HepG2 (cell line): ENCODE data around the gene URGCP. TPM values are rescaled to one million over a fixed set of nuclear protein-coding genes. Genes with fewer than 3 reads are reported as not detected.

Experiments
- AGO2 ChIP-seq: fragments of 200-400 bp; formaldehyde crosslinking; optimal IDR thresholded peaks from 2 replicates; pipeline ENCODE3; 2017; ENCODE audit warnings: mild to moderate bottlenecking, low read depth, low read length, moderate library complexity
- ATF1 ChIP-seq: IDR thresholded peaks from 2 replicates; pipeline ENCODE4 v1.6.1; 2016; ENCODE audit warnings: mild to moderate bottlenecking, control low read depth
- BCL6 ChIP-seq: IDR thresholded peaks from 2 replicates; pipeline ENCODE4 v1.6.1; 2016; ENCODE audit warnings: missing genetic modification reagents, missing compliant biosample characterization
- HNF4G ChIP-seq, 2 experiments: sonication (generic) in 1 of 2; formaldehyde crosslinking in 1 of 2; IDR thresholded peaks; 2 replicates each; pipeline versions ENCODE4 v1.4.0 to v1.6.1; 2011 to 2020; ENCODE audit warnings: borderline replicate concordance in 2 of 2, low read depth in 2 of 2, mild to moderate bottlenecking in 2 of 2, low read length in 1 of 2, missing genetic modification reagents in 1 of 2, moderate library complexity in 1 of 2
- KLF6 ChIP-seq: IDR thresholded peaks from 2 replicates; pipeline ENCODE4 v1.8.0; 2016; ENCODE audit warnings: missing biosample characterization, missing genetic modification reagents
- MEF2D ChIP-seq: sonication (generic); formaldehyde crosslinking; IDR thresholded peaks from 2 replicates; pipeline ENCODE4 v1.5.1; 2020; ENCODE audit warnings: mild to moderate bottlenecking, missing genetic modification reagents
- MYC ChIP-seq: sonication (generic); formaldehyde crosslinking; IDR thresholded peaks from 2 replicates; pipeline ENCODE4 v1.9.0; 2021; ENCODE audit warnings: missing genetic modification reagents, borderline replicate concordance
- TP53 ChIP-seq: sonication (generic); formaldehyde crosslinking; conservative IDR thresholded peaks from 2 replicates; pipeline ENCODE4 v1.4.0; 2020; ENCODE audit warnings: missing genetic modification reagents
- ZNF124 ChIP-seq: sonication (generic); formaldehyde crosslinking; IDR thresholded peaks from 2 replicates; pipeline ENCODE4 v1.4.0; 2020; ENCODE audit warnings: missing genetic modification reagents
- ZNF180 ChIP-seq: sonication (generic); formaldehyde crosslinking; IDR thresholded peaks from 2 replicates; pipeline ENCODE4 v1.4.0; 2020; ENCODE audit warnings: low read depth, missing genetic modification reagents, borderline replicate concordance
- ZNF3 ChIP-seq: IDR thresholded peaks from 2 replicates; pipeline ENCODE4 v1.7.0; 2017; ENCODE audit warnings: inconsistent platforms
- ZNF329 ChIP-seq: sonication (generic); formaldehyde crosslinking; IDR thresholded peaks from 2 replicates; pipeline ENCODE4 v1.9.0; 2021; ENCODE audit warnings: low read depth, mild to moderate bottlenecking, missing genetic modification reagents
- ZNF382 ChIP-seq: sonication (generic); formaldehyde crosslinking; IDR thresholded peaks from 2 replicates; pipeline ENCODE4 v1.5.0; 2020; ENCODE audit warnings: missing genetic modification reagents, mild to moderate bottlenecking, borderline replicate concordance
- ZNF484 ChIP-seq: sonication (generic); formaldehyde crosslinking; IDR thresholded peaks from 2 replicates; pipeline ENCODE4 v1.5.1; 2020; ENCODE audit warnings: mild to moderate bottlenecking, low read depth, missing genetic modification reagents, borderline replicate concordance
- ZNF570 ChIP-seq: sonication (generic); formaldehyde crosslinking; IDR thresholded peaks from 2 replicates; pipeline ENCODE4 v1.4.0; 2020; ENCODE audit warnings: mild to moderate bottlenecking, missing genetic modification reagents, borderline replicate concordance
- ZNF761 ChIP-seq: sonication (generic); formaldehyde crosslinking; conservative IDR thresholded peaks from 2 replicates; pipeline ENCODE4 v1.4.0; 2020; ENCODE audit warnings: mild to moderate bottlenecking, missing genetic modification reagents
- ZSCAN9 ChIP-seq: IDR thresholded peaks from 2 replicates; pipeline ENCODE4 v1.6.1; 2016; ENCODE audit warnings: borderline replicate concordance
- polyA plus RNA-seq, 8 experiments: library from polyadenylated mRNA; depleted of rRNA in 3 of 8; stranded (reverse) in 7 of 8; unstranded in 1 of 8; fragments of >200 nt; fragmentation: Illumina TruSeq in 4 of 8; extraction: Trizol in 4 of 8; gene quantifications; 2 replicates each; pipeline versions ENCODE4 v1.2.1 to v1.2.3, GENCODE V29; 2011 to 2016; ENCODE audit warnings: low read depth in 4 of 8, missing spikeins in 1 of 8, mixed read lengths in 1 of 8; ENCODE audit not compliant: insufficient read depth in 1 of 8
- total RNA-seq, 5 experiments: library from RNA; depleted of rRNA; stranded (reverse); fragments of >200 nt; fragmentation: Illumina TruSeq; extraction: Trizol; gene quantifications; 2 replicates each; pipeline ENCODE4 v1.2.3, GENCODE V29; 2016; ENCODE audit warnings: low read depth in 1 of 5
- TF ChIP-seq, protein P1 (sequence below): sonication (generic); formaldehyde crosslinking; IDR thresholded peaks from 2 replicates; pipeline ENCODE4 v1.5.1; 2020; ENCODE audit warnings: missing genetic modification reagents, mild to moderate bottlenecking, borderline replicate concordance
- TF ChIP-seq, protein P2 (sequence below): sonication (generic); formaldehyde crosslinking; IDR thresholded peaks from 2 replicates; pipeline ENCODE4 v1.9.0; 2021; ENCODE audit warnings: missing genetic modification reagents, borderline replicate concordance
- TF ChIP-seq, protein P3 (sequence below): sonication (generic); formaldehyde crosslinking; IDR thresholded peaks from 2 replicates; pipeline ENCODE4 v1.4.0; 2020; ENCODE audit warnings: mild to moderate bottlenecking, missing genetic modification reagents, borderline replicate concordance

Gene URGCP
- total and polyA plus RNA-seq, 2 of the 13 experiments (the other 11 are each of a cell fraction or from before 2014, with no cell fraction given): 22.3 to 25.8 TPM

DNA sequence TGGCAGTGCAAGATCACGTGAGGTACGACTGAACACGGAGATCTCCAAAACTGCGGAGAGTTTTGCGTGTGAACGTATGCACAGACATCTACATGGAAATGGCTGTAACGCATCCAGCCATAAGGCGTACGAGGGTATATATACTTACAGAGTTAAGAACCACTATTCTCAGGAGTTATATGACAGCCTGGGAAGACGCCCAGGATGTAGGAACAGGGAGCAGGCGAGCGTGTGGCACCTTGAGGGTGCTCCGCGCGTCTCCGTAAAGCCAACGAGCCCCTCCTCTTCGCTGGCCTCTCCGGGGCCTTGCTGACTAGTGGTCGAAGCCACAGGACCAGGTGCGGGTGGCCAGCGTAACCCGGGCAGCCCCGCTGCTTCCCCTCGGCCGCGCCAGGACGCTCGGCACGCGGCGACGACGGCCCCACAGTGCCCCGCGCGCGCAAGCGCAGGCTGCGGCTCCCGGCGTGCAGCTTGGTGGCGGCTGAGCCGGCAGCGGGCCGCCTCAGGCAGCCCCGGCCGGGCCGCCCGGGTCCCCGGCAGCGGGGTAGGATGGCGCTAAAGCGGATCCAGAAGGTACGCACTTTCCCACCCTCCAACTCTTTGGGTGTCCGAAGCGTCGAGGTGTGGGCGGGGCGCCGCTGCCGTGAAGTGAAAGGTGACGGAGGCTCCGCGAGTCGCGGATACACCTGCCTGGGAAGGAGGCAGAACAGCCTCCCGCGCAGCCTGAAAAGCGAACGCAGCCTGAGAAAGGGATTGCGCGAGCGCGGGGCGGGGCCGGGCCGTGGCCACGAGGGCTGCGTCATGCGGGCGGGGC lies 19.8 kb upstream of the URGCP start, which contains the start of gene UBE2D4 (continued):
- TF ChIP-seq ATF1 (CRISPR knock-in tag) (no peak), ZNF180 (CRISPR knock-in tag) (no peak; the same call in 1 of the 2 replicates), AGO2 (peak; percentile 79), ZNF484 (CRISPR knock-in tag) (no peak), ZNF761 (CRISPR knock-in tag) (peak; percentile 96), ZSCAN9 (peak; percentile 72), MEF2D (CRISPR knock-in tag) (no peak), MYC (CRISPR knock-in tag) (peak; percentile 94), KLF6 (CRISPR knock-in tag) (peak; percentile 81), ZNF3 (CRISPR knock-in tag) (no peak), ZNF382 (CRISPR knock-in tag) (no peak), HNF4G (IDR thresholded peaks at IDR 0.05; ENCODE audit: borderline replicate concordance, low read depth, low read length) (no peak), HNF4G (CRISPR knock-in tag; IDR thresholded peaks at IDR 0.05; ENCODE audit: borderline replicate concordance, low read depth) (0 out of 2 replicates have a peak, but pooled peaks have one; percentile 1), TP53 (peak; percentile 68; the same call in 1 of the 2 replicates), BCL6 (CRISPR knock-in tag) (no peak; the same call in 1 of the 2 replicates), ZNF124 (CRISPR knock-in tag) (peak; percentile 62; the same call in 1 of the 2 replicates), ZNF329 (CRISPR knock-in tag) (peak; percentile 90; the same call in 1 of the 2 replicates), ZNF570 (CRISPR knock-in tag) (peak; percentile 90; the same call in 1 of the 2 replicates)
- TF ChIP-seq, protein P1, sequence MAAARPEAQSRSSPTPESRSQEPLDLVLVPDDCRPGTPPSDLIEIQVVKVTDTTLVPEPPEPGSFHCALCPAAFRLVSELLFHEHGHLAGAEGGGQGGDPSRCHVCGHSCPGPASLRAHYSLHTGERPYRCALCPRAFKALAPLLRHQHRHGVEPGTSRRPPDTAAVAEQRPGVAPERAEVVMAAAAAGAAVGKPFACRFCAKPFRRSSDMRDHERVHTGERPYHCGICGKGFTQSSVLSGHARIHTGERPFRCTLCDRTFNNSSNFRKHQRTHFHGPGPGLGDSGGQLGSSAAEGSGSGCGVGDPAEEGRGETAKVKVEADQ: peak; percentile 96
- TF ChIP-seq, protein P2, sequence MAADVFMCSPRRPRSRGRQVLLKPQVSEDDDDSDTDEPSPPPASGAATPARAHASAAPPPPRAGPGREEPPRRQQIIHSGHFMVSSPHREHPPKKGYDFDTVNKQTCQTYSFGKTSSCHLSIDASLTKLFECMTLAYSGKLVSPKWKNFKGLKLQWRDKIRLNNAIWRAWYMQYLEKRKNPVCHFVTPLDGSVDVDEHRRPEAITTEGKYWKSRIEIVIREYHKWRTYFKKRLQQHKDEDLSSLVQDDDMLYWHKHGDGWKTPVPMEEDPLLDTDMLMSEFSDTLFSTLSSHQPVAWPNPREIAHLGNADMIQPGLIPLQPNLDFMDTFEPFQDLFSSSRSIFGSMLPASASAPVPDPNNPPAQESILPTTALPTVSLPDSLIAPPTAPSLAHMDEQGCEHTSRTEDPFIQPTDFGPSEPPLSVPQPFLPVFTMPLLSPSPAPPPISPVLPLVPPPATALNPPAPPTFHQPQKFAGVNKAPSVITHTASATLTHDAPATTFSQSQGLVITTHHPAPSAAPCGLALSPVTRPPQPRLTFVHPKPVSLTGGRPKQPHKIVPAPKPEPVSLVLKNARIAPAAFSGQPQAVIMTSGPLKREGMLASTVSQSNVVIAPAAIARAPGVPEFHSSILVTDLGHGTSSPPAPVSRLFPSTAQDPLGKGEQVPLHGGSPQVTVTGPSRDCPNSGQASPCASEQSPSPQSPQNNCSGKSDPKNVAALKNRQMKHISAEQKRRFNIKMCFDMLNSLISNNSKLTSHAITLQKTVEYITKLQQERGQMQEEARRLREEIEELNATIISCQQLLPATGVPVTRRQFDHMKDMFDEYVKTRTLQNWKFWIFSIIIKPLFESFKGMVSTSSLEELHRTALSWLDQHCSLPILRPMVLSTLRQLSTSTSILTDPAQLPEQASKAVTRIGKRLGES: no peak
- TF ChIP-seq, protein P3, sequence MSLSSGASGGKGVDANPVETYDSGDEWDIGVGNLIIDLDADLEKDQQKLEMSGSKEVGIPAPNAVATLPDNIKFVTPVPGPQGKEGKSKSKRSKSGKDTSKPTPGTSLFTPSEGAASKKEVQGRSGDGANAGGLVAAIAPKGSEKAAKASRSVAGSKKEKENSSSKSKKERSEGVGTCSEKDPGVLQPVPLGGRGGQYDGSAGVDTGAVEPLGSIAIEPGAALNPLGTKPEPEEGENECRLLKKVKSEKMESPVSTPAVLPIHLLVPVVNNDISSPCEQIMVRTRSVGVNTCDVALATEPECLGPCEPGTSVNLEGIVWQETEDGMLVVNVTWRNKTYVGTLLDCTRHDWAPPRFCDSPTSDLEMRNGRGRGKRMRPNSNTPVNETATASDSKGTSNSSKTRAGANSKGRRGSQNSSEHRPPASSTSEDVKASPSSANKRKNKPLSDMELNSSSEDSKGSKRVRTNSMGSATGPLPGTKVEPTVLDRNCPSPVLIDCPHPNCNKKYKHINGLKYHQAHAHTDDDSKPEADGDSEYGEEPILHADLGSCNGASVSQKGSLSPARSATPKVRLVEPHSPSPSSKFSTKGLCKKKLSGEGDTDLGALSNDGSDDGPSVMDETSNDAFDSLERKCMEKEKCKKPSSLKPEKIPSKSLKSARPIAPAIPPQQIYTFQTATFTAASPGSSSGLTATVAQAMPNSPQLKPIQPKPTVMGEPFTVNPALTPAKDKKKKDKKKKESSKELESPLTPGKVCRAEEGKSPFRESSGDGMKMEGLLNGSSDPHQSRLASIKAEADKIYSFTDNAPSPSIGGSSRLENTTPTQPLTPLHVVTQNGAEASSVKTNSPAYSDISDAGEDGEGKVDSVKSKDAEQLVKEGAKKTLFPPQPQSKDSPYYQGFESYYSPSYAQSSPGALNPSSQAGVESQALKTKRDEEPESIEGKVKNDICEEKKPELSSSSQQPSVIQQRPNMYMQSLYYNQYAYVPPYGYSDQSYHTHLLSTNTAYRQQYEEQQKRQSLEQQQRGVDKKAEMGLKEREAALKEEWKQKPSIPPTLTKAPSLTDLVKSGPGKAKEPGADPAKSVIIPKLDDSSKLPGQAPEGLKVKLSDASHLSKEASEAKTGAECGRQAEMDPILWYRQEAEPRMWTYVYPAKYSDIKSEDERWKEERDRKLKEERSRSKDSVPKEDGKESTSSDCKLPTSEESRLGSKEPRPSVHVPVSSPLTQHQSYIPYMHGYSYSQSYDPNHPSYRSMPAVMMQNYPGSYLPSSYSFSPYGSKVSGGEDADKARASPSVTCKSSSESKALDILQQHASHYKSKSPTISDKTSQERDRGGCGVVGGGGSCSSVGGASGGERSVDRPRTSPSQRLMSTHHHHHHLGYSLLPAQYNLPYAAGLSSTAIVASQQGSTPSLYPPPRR: peak; percentile 64; the same call in 1 of the 2 replicates
